Left lung (tissue), 10 donors: Measurements from ENCODE around the gene FATE1. TPM values are rescaled to one million over a fixed set of nuclear protein-coding genes. Genes with fewer than 3 reads are reported as not detected.

ENCODE experiments used
- ATAC-seq: fragments of 200-7000 bp; cut with Tn5 transposase; one replicate; pipeline ENCODE4 v1.9.1; 2020; ENCODE audit warnings: moderate library complexity
- DNase-seq, 4 donors: peaks; one replicate each; pipeline ENCODE4 v3.0.0-alpha.2; 2013 to 2020
- H3K27ac ChIP-seq, 2 donors: fragments of 200-600 bp; sonication (generic) in 1 of 2; one replicate each; pipeline versions ENCODE4 v1.5.0 to v1.8.0; 2020 to 2021
- H3K27me3 ChIP-seq, 2 donors: fragments of 200-600 bp; sonication (generic) in 1 of 2; one replicate each; pipeline versions ENCODE4 v1.5.0 to v1.8.0; 2020 to 2021
- H3K36me3 ChIP-seq, 2 donors: fragments of 200-600 bp; sonication (generic) in 1 of 2; one replicate each; pipeline versions ENCODE4 v1.5.0 to v1.8.0; 2020 to 2021
- H3K4me1 ChIP-seq, 2 donors: fragments of 200-600 bp; one replicate each; pipeline ENCODE4 v1.8.0; 2021
- H3K4me3 ChIP-seq, 2 donors: fragments of 200-600 bp; sonication (generic) in 1 of 2; one replicate each; pipeline versions ENCODE4 v1.5.0 to v1.8.0; 2020 to 2021; ENCODE audit warnings: mild to moderate bottlenecking in 1 of 2
- H3K9me3 ChIP-seq, 2 donors: fragments of 200-600 bp; sonication (generic) in 1 of 2; one replicate each; pipeline versions ENCODE4 v1.5.0 to v1.8.0; 2020 to 2021
- intact Hi-C, 2 donors: fragments of 100-400 bp; cut with DNase I; formaldehyde crosslinking; loops; one replicate each; pipeline versions ENCODE4 v1.11.2 to v1.14.2; 2022
- polyA plus RNA-seq, 6 donors: library from polyadenylated mRNA; unstranded; fragments of 120-200 nt; gene quantifications; one replicate each; pipeline ENCODE4 v1.2.1, GENCODE V29; 2013; ENCODE audit not compliant: insufficient read length in 6 of 6
- total RNA-seq, 2 donors: library from RNA; stranded (reverse); fragmentation: NEBNext Ultra II Directional; extraction: Animal tissue kit (Norgen Biotek cat#: 25700); gene quantifications; one replicate each; pipeline ENCODE4 v1.2.1, GENCODE V29; 2021
- TF ChIP-seq, protein P1 (sequence below), 2 donors: fragments of 200-600 bp; sonication (generic) in 1 of 2; IDR thresholded peaks; one replicate each; pipeline versions ENCODE4 v1.5.0 to v1.8.0; 2021; ENCODE audit warnings: antibody characterized with exemption in 2 of 2
- donor health status: DM: no; HTN: yes; CAD: no.
- donor health status: DM: no; HTN: no; CAD: no.

The FATE1 gene
- total and polyA plus RNA-seq, 8 donors = 0.18 to 0.61 (median 0.40) TPM; not detected in 2

DNA sequence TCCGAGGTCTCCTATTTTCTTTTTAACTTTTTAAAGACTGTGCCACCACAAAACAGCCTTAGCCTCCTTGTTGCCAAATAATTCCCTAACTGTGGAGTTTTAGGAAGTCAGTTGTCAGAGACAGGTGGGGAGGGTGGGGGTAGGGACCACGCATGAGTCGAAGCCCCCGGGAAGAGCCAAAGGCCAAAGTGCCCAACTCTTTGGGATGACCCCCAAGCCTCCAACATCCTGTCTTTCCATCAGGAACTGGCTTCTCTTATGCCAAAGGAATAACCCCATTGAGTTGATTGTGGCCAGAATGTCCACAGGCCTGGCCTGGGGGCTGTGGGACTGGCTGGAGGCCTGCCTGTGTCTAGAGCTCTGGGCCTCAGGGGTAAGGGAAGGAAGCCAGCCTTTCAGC is 14.8 kb upstream of the FATE1 start:
- no peak for DNase-seq
- H3K27me3 ChIP-seq = no peaks in the 10 kb centered on the region

DNA sequence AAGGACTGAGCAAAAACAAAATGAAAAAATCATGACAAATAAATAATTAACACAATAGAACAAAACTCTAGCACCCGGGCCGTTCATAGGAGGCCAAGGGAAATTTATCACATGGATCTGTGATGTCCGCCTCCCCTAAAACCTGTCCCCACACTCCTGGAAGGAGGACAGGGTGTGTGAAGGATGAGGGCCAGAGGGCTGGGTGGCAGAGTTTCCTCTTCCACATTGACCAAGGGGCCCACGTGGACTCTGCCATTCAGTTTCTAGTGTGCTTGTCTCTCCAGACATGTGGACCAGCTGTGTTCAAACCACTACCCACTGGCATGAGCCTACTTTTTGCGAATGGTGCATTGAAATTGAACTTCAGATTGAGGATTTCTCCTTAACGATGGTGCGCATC is 14.3 kb upstream of the FATE1 start:
- TF ChIP-seq, protein P1, sequence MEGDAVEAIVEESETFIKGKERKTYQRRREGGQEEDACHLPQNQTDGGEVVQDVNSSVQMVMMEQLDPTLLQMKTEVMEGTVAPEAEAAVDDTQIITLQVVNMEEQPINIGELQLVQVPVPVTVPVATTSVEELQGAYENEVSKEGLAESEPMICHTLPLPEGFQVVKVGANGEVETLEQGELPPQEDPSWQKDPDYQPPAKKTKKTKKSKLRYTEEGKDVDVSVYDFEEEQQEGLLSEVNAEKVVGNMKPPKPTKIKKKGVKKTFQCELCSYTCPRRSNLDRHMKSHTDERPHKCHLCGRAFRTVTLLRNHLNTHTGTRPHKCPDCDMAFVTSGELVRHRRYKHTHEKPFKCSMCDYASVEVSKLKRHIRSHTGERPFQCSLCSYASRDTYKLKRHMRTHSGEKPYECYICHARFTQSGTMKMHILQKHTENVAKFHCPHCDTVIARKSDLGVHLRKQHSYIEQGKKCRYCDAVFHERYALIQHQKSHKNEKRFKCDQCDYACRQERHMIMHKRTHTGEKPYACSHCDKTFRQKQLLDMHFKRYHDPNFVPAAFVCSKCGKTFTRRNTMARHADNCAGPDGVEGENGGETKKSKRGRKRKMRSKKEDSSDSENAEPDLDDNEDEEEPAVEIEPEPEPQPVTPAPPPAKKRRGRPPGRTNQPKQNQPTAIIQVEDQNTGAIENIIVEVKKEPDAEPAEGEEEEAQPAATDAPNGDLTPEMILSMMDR (IDR thresholded peaks at IDR 0.05) = no peak
- no peak overlapping the region for H3K4me3 ChIP-seq
- intact Hi-C loops = no loop called here
- H3K27ac ChIP-seq = no peak overlapping the region
- H3K4me1 ChIP-seq = no peaks in the 10 kb centered on the region
- H3K27me3 ChIP-seq = no peaks in the 10 kb centered on the region
- ATAC-seq = no peak
- H3K36me3 ChIP-seq = no peaks in the 10 kb centered on the region
- H3K9me3 ChIP-seq = no peaks in the 10 kb centered on the region
- DNase-seq = no peak

More for the DNA sequence above, 14.8 kb upstream of the FATE1 start:
- Histone ChIP-seq H3K36me3 (no peaks in the 10 kb centered on the region), H3K27ac (no peak overlapping the region), H3K4me3 (no peak overlapping the region), H3K9me3 (no peaks in the 10 kb centered on the region), H3K4me1 (no peaks in the 10 kb centered on the region)
- TF ChIP-seq, protein P1 (IDR thresholded peaks at IDR 0.05) = no peak
- ATAC-seq = no peak
- intact Hi-C loops = no loop called here

DNA sequence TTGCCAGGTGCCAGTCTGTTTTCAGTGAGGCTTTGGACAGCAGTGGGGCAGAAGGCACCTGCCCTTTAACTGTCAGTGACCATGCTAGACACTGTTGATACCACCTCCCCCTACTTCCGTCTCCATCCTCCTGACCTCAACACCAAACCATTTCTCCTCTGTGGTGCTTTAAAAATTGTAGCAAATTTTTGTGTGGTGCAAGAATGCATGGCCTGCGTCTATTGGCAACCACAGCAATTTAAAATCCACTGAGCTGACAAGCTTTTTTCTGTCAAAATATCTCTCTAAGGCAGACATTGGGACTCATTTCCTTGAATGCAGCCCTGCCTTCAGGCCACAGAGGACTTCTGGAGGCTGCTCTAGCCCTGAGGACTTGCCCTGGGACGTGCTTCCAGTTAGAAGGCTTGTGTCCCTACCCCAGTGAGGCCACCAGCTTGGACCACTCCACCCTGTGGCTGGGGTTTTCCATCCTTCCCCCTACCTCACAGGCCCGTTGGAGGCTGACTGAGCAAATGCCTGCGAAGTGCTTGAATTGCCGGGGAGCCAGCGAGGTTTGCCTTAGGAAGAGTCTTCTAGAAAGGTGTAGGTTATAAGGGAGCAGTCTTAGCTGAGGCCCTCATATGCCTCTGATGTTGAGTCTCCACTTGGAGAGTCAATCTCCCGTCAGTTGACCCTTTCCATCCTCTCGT is 13.7 kb upstream of the FATE1 start:
- ATAC-seq = no peak
- no peak overlapping the region for H3K27ac ChIP-seq
- TF ChIP-seq, protein P1 (IDR thresholded peaks at IDR 0.05) = no peak

DNA sequence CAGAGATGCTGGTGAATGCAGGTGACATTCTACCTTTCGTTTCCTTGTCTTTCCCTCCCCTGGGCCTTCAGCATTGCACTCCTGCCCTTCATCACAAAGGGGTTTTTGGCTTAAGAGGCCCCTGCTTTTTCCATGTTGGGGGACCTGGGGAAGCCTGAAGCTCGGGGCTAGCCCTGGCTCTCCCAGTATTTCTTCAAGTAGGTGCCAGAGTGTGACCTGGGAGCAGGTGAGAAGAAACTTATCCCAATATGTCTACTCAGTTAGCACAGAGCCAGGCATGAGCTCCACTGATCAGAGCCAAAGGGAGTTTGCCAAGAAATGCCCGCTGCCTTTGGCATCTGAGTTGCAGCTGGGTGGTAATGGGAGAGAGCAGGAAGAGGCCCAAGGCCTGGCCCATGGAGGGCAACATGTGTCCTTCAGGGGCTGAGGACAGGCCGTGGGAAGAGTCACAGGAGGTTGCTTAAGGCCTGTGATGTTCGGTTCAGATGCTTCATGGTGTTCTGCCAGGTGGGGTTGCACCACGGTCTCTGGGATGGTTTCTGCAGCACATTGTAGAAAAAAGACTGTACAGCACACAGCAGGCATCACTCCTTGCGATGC is 13.0 kb upstream of the FATE1 start:
- Histone ChIP-seq H3K9me3 (no peaks in the 10 kb centered on the region), H3K4me1 (no peaks in the 10 kb centered on the region), H3K36me3 (no peaks in the 10 kb centered on the region), H3K27me3 (no peaks in the 10 kb centered on the region), H3K4me3 (no peak overlapping the region), H3K27ac (no peak overlapping the region)
- DNase-seq = no peak
- TF ChIP-seq, protein P1 (IDR thresholded peaks at IDR 0.05) = no peak
- intact Hi-C loops = no loop called here
- no peak for ATAC-seq

More for the DNA sequence above, 13.7 kb upstream of the FATE1 start:
- intact Hi-C loops = no loop called here
- no peaks in the 10 kb centered on the region for H3K9me3 ChIP-seq
- DNase-seq = no peak
- no peak overlapping the region for H3K4me3 ChIP-seq
- no peaks in the 10 kb centered on the region for H3K36me3 ChIP-seq
- no peaks in the 10 kb centered on the region for H3K27me3 ChIP-seq
- no peaks in the 10 kb centered on the region for H3K4me1 ChIP-seq

DNA sequence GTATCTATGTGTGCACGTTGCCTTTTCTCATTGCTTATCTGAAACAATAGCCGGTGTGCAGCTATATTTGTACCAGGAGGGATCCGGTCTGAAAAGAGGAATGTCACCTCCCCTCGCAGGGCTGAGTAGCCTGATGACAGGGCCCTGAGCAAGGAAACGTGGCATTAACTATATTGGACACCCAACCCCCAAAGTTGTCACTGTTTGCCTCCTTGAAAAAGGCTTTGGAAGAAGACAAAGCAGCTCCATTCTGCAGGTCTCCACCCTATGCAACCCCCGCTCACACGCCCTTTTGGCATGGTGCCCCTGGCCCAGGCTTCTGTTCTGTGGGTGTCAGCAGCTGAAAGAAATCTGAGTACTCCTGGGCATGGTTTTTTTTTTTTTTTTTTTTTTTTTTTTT is 12.3 kb upstream of the FATE1 start:
- Histone ChIP-seq H3K4me1 (no peaks in the 10 kb centered on the region), H3K27me3 (no peaks in the 10 kb centered on the region), H3K9me3 (no peaks in the 10 kb centered on the region), H3K4me3 (no peak overlapping the region), H3K36me3 (no peaks in the 10 kb centered on the region), H3K27ac (no peak overlapping the region)
- ATAC-seq (no peak), DNase-seq (peak in 1 of 4 donors; percentile 60)
- intact Hi-C loops = no loop called here
- TF ChIP-seq, protein P1 (IDR thresholded peaks at IDR 0.05) = no peak
